HL-60 (cell line): ENCODE data around the gene AIG1.
"Not testable (repeated sequence)": the region's sequence is repeated elsewhere in the genome, so short reads cannot be mapped to it uniquely, and the experiment has no call there.

Experiments
- DNase-seq, 2 experiments: peaks; one replicate each; pipeline ENCODE4 v3.0.0-alpha.2; 2010 to 2020; ENCODE audit warnings: low read depth in 1 of 2, low spot score in 1 of 2
- H3K27ac ChIP-seq: fragments of 250-450 bp; sonication (Bioruptor Pico); replicated peaks from 2 replicates; pipeline ENCODE4 v1.5.1; 2020; ENCODE audit warnings: mild to moderate bottlenecking, moderate library complexity
- H3K27me3 ChIP-seq: fragments of 250-450 bp; sonication (Bioruptor Pico); 2 replicates; pipeline ENCODE4 v1.5.1; 2021; ENCODE audit warnings: mild to moderate bottlenecking, moderate library complexity; ENCODE audit not compliant: insufficient read depth, poor library complexity, severe bottlenecking
- H3K4me3 ChIP-seq: replicated peaks from 2 replicates; pipeline ENCODE4 v1.5.1; 2011; ENCODE audit warnings: mild to moderate bottlenecking, control low read depth, low read length; ENCODE audit not compliant: insufficient read depth
- CTCF ChIP-seq: IDR thresholded peaks from one replicate; pipeline ENCODE4 v1.5.1; 2011; ENCODE audit warnings: low read length, control low read depth, inconsistent platforms; ENCODE audit not compliant: insufficient read depth
- GABPA ChIP-seq: IDR thresholded peaks from 2 replicates; pipeline ENCODE4 v1.6.1; 2012; ENCODE audit warnings: low read depth
- POLR2AphosphoS5 ChIP-seq: IDR thresholded peaks from 2 replicates; pipeline ENCODE4 v1.6.1; 2012; ENCODE audit warnings: low read depth
- REST ChIP-seq: IDR thresholded peaks from 2 replicates; pipeline ENCODE4 v1.6.1; 2012; ENCODE audit warnings: low read depth; ENCODE audit not compliant: insufficient replicate concordance
- SPI1 ChIP-seq: IDR thresholded peaks from 2 replicates; pipeline ENCODE4 v1.6.1; 2012; ENCODE audit warnings: low read depth, mild to moderate bottlenecking, borderline replicate concordance

AIG1 gene

GRCh38 chr6:143135797-143136561, 75.3 kb downstream of the AIG1 start:
- no peaks in the 10 kb centered on the region for H3K27me3 ChIP-seq
- no peak for DNase-seq
- no peak for TF ChIP-seq CTCF
- no peak for TF ChIP-seq REST
- TF ChIP-seq GABPA = no peak
- TF ChIP-seq SPI1 = no peak
- no peak overlapping the region for H3K27ac ChIP-seq
- no peak overlapping the region for H3K4me3 ChIP-seq

GRCh38 chr6:143136647-143137046, 76.0 kb downstream of the AIG1 start:
- H3K27ac ChIP-seq = no peak overlapping the region
- no peaks in the 10 kb centered on the region for H3K27me3 ChIP-seq
- DNase-seq = no peak
- TF ChIP-seq GABPA (no peak), CTCF (no peak), POLR2AphosphoS5 (no peak), REST (no peak), SPI1 (no peak)
- H3K4me3 ChIP-seq = no peak overlapping the region

- TF ChIP-seq SPI1 = no peak
- TF ChIP-seq CTCF = no peak
- no peak overlapping the region for H3K4me3 ChIP-seq
- no peaks in the 10 kb centered on the region for H3K27me3 ChIP-seq
- no peak for DNase-seq
- no peak overlapping the region for H3K27ac ChIP-seq
These were observed 78.6 kb downstream of the AIG1 start for GRCh38 chr6:143139239-143139784.

GRCh38 chr6:143139884-143140283, 79.2 kb downstream of the AIG1 start:
- H3K27ac ChIP-seq, DNase-seq, H3K27me3 ChIP-seq, H3K4me3 ChIP-seq: not testable (repeated sequence)
